ENCODE data around the gene SPTAN1.

The SPTAN1 gene

GRCh38 chr9:128600099-128600498 lies 47.7 kb downstream of the SPTAN1 start:
- DNase-seq (ENCODE audit: low read depth in 2 of 2), result no peak

GRCh38 chr9:128603697-128604096 lies 51.3 kb downstream of the SPTAN1 start:
- no peak for DNase-seq (ENCODE audit: low read depth in 2 of 2)

DNA sequence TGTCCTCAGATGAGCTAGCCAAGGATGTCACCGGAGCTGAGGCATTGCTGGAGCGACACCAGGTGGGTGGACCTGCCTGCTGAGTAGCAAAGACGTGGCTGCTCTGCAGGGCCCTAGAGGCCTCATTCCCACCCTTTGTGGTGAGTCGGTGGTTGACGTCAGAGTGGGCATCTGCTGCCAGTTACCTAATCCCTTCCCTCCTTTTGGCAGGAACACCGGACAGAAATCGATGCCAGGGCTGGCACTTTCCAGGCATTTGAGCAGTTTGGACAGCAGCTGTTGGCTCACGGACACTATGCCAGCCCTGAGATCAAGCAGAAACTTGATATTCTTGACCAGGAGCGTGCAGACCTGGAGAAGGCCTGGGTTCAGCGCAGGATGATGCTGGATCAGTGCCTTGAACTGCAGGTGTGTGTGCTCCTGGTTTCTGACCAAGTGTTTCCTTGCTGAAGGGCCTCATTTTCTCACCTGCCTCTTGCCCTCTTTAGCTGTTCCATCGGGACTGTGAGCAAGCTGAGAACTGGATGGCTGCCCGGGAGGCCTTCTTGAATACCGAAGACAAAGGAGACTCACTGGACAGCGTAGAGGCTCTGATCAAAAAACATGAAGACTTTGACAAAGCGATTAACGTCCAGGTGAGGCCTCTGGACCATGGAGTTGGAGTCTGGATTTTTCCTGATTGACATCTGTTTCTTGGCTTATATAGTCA lies 55.4 kb downstream of the SPTAN1 start:
- no peak for DNase-seq (ENCODE audit: low read depth in 2 of 2)

DNA sequence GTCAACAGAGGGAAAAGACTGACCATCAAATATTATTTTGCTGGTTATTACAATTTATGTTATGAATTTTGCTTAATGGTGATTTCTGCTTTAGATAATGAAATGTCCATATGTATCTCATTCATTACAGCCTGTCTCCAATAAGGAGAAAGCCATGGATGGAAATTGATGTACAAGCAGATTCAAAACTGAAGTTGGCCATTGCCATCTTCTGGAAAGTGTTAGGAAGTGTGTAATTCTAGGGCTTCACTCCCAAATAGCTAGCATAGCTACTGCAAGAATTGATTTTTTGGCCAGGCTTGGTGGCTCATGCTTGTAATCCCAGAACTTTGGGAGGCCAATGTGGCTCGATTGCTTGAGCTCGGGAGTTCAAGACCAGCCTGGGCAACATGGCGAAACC lies 58.5 kb downstream of the SPTAN1 start:
- no peak for DNase-seq (ENCODE audit: low read depth in 2 of 2)

GRCh38 chr9:128611600-128612394 lies 59.4 kb downstream of the SPTAN1 start:
- no peak for DNase-seq (ENCODE audit: low read depth in 2 of 2)

GRCh38 chr9:128614728-128615127 lies 62.3 kb downstream of the SPTAN1 start:
- no peak for DNase-seq (ENCODE audit: low read depth in 2 of 2)

DNA sequence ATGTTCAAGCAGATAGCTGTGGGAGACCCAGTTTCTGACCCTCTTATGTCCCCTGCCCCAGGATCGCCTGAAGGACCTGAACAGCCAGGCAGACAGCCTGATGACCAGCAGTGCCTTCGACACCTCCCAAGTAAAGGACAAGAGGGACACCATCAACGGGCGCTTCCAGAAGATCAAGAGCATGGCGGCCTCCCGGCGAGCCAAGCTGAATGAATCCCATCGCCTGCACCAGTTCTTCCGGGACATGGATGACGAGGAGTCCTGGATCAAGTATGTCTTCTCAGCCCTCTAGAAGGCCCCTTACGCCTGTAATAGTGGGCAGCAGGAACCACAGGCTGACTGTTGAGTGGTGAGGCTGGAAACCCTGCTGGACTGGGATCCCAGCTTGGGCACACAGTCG lies 63.2 kb downstream of the SPTAN1 start:
- DNase-seq (ENCODE audit: low read depth in 2 of 2), result no peak

DNA sequence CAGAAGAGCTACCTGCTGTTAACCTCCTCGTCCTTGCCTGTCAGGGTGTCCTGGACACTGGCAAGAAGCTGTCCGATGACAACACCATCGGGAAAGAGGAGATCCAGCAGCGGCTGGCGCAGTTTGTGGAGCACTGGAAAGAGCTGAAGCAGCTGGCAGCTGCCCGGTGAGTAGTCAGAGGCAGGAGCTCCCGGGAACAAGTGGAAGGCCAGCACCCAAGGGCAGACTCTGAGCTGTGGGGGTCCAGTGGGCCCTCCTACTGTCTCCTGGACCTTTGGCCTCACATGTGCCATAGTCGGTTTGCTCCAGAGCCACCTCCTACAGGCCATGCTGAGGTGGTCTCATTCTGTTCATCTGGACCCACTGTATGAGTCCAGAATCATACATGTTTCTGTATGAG lies 65.6 kb downstream of the SPTAN1 start:
- no peak for DNase-seq (ENCODE audit: low read depth in 2 of 2)

- no peak for DNase-seq (ENCODE audit: low read depth in 2 of 2)
Observed at GRCh38 chr9:128619127-128619526, 66.7 kb downstream of the SPTAN1 start.

- no peak for DNase-seq (ENCODE audit: low read depth in 2 of 2)
Observed at GRCh38 chr9:128619779-128620178, 67.4 kb downstream of the SPTAN1 start.

GRCh38 chr9:128621730-128622455 lies 69.5 kb downstream of the SPTAN1 start:
- no peak for DNase-seq (ENCODE audit: low read depth in 2 of 2)

- no peak for DNase-seq (ENCODE audit: low read depth in 2 of 2)
Observed at GRCh38 chr9:128624566-128624965, 72.2 kb downstream of the SPTAN1 start.

GRCh38 chr9:128625391-128626146 lies 73.2 kb downstream of the SPTAN1 start:
- DNase-seq (ENCODE audit: low read depth in 2 of 2), result no peak

- DNase-seq (ENCODE audit: low read depth in 2 of 2), result no peak
Observed at GRCh38 chr9:128626181-128626580, 73.8 kb downstream of the SPTAN1 start.

- no peak for DNase-seq (ENCODE audit: low read depth in 2 of 2)
Observed at GRCh38 chr9:128627127-128627715, 74.8 kb downstream of the SPTAN1 start.

DNA sequence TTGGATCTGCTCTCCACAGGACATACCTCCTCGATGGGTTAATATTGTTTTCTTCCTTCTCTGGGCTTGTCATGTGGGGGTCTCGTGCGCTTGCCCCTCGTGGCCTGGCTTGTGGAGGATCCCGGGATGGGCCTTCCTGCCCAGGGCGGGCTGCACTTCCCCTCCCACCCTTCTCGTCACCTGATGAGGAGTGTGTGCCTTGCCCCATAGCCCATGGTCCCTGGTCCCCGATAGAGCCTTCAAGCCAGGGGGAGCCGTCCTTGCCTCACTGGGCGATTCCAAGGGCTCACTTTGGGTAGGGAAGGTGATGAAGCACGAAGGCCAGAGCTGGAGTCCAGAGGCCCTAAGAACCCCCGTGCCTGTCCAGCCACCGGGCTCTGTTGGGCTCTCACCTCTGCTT lies 75.5 kb downstream of the SPTAN1 start:
- no peak for DNase-seq (ENCODE audit: low read depth in 2 of 2)

DNA sequence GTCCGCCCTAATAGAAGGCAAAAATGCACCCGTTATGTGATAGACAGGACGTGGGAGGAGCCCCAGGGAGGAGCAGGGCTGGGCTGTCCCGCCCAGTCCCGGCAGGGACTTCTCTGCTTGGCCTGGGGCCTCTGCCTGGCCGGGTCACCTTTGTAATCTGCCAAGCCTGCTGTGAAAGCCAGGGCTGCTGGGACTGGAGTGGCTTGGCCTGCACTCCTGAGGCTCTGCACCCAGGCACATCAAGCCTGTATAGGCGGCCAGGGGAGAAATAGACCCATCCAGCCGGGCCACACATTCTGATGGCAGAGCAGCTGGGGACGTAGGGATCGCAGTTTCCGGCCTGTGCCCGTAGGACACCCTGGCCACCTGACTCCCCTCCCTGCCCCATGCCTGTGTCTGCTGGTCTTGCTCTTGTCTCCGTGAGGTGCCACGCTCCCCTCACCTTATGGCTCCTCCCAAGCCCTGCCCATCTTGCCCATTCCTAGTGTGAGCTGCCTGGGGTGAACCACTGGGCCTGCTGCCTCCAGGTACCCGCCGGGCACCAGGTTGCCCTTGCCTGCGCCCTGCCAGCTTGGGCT lies 76.2 kb downstream of the SPTAN1 start:
- DNase-seq (ENCODE audit: low read depth in 2 of 2), result no peak

DNA sequence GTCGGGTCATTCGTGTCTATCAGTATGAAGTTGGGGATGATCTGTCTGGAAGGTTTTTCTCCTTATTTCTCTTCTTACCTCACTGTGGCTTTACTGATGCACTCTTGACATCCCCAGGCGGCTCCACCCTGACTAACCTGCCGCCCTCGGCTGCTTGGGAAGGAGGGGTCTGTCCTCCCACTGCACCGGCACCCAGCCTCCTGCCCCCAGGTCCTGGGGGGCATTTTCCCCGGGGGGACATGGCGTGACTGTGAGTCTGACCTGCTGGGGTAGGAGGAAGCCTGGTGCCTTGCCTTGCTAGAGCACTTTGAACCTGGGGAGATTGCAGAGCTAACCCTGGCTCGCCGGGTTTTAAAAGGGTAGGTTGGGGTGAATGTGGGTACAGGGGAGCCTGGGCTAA lies 76.7 kb downstream of the SPTAN1 start:
- DNase-seq (ENCODE audit: low read depth in 2 of 2), result no peak

DNA sequence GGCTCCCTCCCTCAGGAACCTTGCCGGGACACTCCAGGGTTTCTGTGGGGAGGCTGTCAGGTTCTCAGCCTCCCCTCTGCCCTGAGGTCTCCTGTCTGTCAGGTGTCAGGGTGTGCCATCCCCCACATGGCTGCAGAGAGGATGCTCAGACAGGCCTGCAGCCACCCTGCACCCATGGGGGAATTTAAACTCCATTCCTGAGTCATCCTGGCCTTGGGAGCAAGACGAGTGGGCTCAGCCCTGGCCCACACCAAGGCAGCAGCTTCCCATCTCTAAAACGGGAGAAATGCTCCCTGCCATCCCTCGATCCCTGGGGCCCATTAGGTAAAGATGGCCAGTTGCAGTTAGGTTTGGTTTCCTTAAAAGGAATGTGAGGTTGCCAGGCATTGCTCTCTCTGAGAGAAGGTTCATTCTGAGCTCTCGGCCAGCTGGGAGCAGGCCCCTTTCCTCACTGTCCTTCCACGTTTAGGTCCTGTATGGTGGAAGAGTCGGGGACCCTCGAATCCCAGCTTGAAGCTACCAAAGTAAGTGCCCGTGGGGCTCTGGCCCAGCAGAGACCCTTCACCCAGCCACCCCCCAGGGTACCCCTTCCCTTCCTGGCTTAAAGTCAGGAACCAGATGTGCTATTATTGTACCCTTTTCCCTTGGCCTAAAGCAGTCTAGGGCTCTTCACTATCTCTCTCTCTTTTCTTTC lies 77.6 kb downstream of the SPTAN1 start:
- DNase-seq (ENCODE audit: low read depth in 2 of 2), result no peak

GRCh38 chr9:128631636-128632035 lies 79.2 kb downstream of the SPTAN1 start:
- no peak for DNase-seq (ENCODE audit: low read depth in 2 of 2)

GRCh38 chr9:128632066-128632465 lies 79.7 kb downstream of the SPTAN1 start:
- DNase-seq (ENCODE audit: low read depth in 2 of 2), result no peak

All from stimulated activated CD4-positive, alpha-beta T cell treated with anti-CD3 and anti-CD28 coated beads, Interleukin-4, amount 100 ng/mL, for 48 hours (primary cell).